ENCODE data around the gene CAPN5. TPM values are rescaled to one million over a fixed set of nuclear protein-coding genes. Genes with fewer than 3 reads are reported as not detected.
A peak's percentile ranks its signal among the peaks of the same experiment; 100 is the strongest.

Gene CAPN5
- total RNA-seq, 1 donor from 2014 or later = 30.4 TPM

- ATAC-seq = no peak
Measured at GRCh38 chr11:77119531-77119936, 52.8 kb downstream of the CAPN5 start.

GRCh38 chr11:77120571-77120970 lies 53.8 kb downstream of the CAPN5 start:
- no peak for ATAC-seq

GRCh38 chr11:77121096-77121640 lies 54.4 kb downstream of the CAPN5 start:
- no peak for ATAC-seq

GRCh38 chr11:77121876-77122575 lies 55.3 kb downstream of the CAPN5 start:
- no peak for ATAC-seq

GRCh38 chr11:77122576-77123212 lies 55.9 kb downstream of the CAPN5 start:
- no peak for ATAC-seq

- ATAC-seq = no peak
Measured at GRCh38 chr11:77123591-77123990, 56.8 kb downstream of the CAPN5 start.

- ATAC-seq = no peak
Measured at GRCh38 chr11:77124041-77124440, 57.3 kb downstream of the CAPN5 start.

- ATAC-seq = no peak
Measured at GRCh38 chr11:77124488-77124887, 57.7 kb downstream of the CAPN5 start.

GRCh38 chr11:77125191-77125590 lies 58.4 kb downstream of the CAPN5 start:
- no peak for ATAC-seq

GRCh38 chr11:77125695-77126094 lies 58.9 kb downstream of the CAPN5 start:
- ATAC-seq = no peak

- no peak for ATAC-seq
Measured at GRCh38 chr11:77126156-77126775, 59.5 kb downstream of the CAPN5 start.

GRCh38 chr11:77126861-77127234 lies 60.1 kb downstream of the CAPN5 start:
- ATAC-seq = peak; percentile 3

GRCh38 chr11:77127235-77127911 lies 60.6 kb downstream of the CAPN5 start:
- ATAC-seq = peak; percentile 50

GRCh38 chr11:77127920-77128691 lies 61.3 kb downstream of the CAPN5 start, which contains the start of gene MYO7A:
Gene MYO7A, plus strand, starts transcription at chr11:77128246. Its CDS starts 2,389 bp downstream, at chr11:77130635.
- peak; percentile 17 for ATAC-seq

- ATAC-seq = no peak
Measured at GRCh38 chr11:77129069-77129841, 62.5 kb downstream of the CAPN5 start.

- no peak for ATAC-seq
Measured at GRCh38 chr11:77129842-77130756, 63.3 kb downstream of the CAPN5 start.

- ATAC-seq = no peak
Measured at GRCh38 chr11:77130763-77131513, 64.2 kb downstream of the CAPN5 start.

- no peak for ATAC-seq
Measured at GRCh38 chr11:77131560-77131959, 64.8 kb downstream of the CAPN5 start.

- no peak for ATAC-seq
Measured at GRCh38 chr11:77135069-77135468, 68.3 kb downstream of the CAPN5 start.
